GM12875 (cell line): Measurements from ENCODE around the gene RERE.

Experiments used
- H3K4me3 ChIP-seq: one replicate; pipeline ENCODE4 v1.5.1; 2011; ENCODE audit warnings: low read depth, low read length, control low read depth
- CTCF ChIP-seq: IDR thresholded peaks from 2 replicates; pipeline ENCODE4 v1.5.1; 2011; ENCODE audit warnings: low read depth, mild to moderate bottlenecking, control low read depth, inconsistent platforms, low read length, moderate library complexity, borderline replicate concordance; ENCODE audit not compliant: insufficient read depth

Gene RERE

DNA sequence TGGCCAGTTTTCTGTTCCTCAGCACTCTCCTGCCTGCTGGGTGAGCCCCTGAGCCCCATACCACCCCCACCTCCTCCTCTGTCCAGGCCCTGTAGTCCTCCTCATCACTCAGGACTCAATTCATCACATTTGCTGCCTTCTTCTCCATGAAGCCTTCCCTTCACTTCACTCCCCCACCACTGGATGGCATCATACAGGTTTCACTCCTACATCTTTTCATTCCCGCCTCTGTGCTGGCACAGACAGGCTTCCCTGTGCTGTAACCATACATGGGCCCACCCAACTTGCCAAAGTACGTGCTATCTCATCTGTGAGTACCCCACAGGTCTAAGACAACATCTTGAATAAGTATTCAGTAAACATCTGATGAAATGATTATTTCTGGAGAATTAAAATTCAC lies 442.6 kb downstream of the RERE start:
- peak; percentile 38; the same call in 1 of the 2 replicates for TF ChIP-seq CTCF
- no peak overlapping the region for H3K4me3 ChIP-seq

- H3K4me3 ChIP-seq = no peak overlapping the region
- TF ChIP-seq CTCF = no peak
Measured at GRCh38 chr1:8374356-8374755, 443.1 kb downstream of the RERE start.

DNA sequence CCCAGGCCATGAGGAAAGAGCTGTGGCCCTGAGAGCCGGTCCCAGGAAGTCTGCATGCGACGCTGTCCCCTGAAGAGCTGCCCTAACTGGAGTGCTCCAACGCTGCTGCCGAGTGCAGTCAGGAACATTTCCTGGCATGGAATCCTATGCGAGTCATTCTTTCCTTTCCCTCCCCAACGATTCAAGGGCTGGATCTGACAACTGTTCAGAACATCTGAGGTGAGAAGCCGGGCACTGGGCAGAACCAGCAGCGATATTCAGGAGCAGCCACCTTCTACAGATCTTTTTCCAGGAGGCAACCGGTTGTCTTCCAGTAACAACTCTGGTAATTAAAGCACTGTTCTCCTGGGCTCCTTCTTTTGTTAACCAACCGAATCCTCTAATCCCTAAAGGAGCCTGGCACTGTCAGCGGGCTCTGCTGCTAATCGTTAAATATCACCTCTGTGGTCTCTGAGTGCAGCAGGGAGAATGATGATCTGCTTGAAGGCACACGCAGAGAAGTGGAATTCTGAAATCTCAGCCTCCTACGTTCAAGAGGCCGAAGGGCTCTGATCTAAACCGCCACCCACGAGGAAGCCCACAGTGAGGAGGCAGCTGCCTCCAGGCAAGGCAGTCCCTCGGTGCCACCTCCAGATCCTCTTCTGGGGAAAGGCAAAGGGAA lies 443.7 kb downstream of the RERE start:
- no peak overlapping the region for H3K4me3 ChIP-seq
- TF ChIP-seq CTCF = no peak

GRCh38 chr1:8373125-8373524 lies 444.3 kb downstream of the RERE start:
- H3K4me3 ChIP-seq = no peak overlapping the region
- no peak for TF ChIP-seq CTCF

DNA sequence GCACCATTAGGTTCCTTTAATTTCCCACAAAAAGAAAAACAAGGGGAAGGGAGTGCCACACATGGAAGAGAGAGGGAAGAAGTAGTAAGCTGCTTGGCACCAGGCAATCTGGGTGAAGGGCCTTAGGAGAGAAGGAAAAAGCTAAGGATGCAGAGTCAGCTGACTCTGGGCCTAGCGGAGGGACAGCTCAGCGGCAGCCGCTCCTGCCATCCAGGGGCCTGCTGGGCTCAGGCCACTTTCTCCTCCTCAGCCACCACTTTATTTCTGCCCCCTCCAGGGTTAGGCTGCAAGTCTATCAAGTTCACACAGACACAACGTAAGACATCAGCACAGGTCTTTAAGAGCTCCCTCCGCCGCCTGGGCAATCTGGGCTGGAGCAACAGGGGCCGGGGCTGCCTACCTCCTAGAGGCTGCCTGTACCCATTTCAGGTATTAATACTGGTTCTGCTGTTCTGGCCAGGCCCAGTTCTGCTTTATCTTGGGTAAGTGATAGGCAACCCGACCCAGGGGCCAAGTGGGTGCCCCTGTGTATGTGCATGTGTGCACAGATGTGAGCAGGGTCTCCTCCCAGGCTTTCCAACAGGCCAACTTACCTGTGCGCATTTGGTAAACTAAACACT lies 446.0 kb downstream of the RERE start:
- H3K4me3 ChIP-seq = no peak overlapping the region
- no peak for TF ChIP-seq CTCF

DNA sequence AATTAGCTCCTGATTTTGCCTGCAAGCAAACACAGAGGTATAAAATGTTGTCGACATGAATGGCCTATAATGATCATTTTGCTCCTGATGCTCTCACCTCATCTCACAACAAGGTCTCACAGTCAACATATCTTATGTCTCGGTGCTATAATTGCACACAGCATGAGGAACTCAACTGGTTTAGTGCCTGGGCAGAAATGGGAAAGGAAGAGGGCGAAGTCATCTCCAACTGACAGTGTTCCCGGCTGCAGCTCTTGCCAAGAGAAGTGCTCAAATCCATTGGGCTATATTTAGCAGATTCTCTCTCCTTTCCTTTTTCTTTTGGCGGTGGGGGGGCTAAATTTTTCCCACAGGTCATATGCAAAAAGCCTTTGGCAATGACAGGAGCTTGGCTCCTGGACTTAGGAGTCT lies 446.5 kb downstream of the RERE start:
- TF ChIP-seq CTCF = no peak
- no peak overlapping the region for H3K4me3 ChIP-seq

DNA sequence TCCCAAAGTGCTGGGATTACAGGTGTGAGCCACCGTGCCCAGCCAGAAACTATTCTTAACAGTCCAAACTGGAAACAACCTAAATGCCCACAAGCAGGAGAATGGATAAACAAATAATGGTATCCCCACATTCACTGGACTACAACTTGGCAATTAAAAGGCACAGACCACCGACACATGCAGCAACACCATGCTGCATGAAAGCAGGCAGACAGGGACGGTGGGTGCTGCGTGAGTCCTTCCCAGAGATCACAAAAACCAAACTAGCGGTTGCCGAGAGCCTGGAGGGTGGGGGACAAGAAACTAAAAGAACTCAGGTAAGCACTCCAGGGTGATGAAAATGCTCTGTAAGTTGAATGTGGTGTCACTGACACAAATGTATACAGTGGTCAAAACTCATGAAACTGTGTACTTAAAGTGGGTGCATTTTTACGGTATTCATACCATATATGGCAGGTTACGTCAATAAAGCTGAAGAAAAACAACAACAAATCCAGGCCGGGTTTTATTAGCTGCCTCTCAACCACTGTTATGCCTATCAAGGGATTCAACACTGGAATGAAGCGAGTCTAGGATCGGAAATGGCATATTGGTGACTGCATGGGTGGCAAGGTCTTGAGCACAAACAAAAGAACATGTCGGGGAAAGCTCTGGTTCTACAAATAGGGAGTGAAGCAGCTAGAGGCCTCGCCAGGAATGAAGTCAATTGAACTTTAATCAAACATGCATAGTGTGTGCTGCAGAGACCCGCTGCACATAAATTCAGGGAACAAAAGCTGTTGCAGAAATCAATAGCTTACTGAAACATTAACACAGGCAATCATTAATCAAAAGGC lies 447.2 kb downstream of the RERE start:
- H3K4me3 ChIP-seq = no peak overlapping the region
- no peak for TF ChIP-seq CTCF
